NCI-H510A treated with DMSO at 0.1 percent for 48 hours (cell line): ENCODE results near the gene TNS3.
"Not testable (repeated sequence)": the region's sequence is repeated elsewhere in the genome, so short reads cannot be mapped to it uniquely, and the experiment has no call there.

Experiments used
- DNase-seq: peaks from one replicate; lab custom pipeline; 2025; lab: John Stamatoyannopoulos, UW

Gene TNS3

GRCh38 chr7:47602272-47603004 is 20.5 kb upstream of the TNS3 start:
- DNase-seq: no peak

GRCh38 chr7:47601881-47602249 is 20.0 kb upstream of the TNS3 start:
- DNase-seq: no peak

GRCh38 chr7:47601119-47601880 is 19.4 kb upstream of the TNS3 start:
- no peak for DNase-seq

GRCh38 chr7:47600199-47601118 is 18.5 kb upstream of the TNS3 start:
- DNase-seq: no peak

GRCh38 chr7:47597379-47597778 is 15.5 kb upstream of the TNS3 start:
- DNase-seq: no peak

- DNase-seq: no peak
Measured at GRCh38 chr7:47596502-47597202, 14.7 kb upstream of the TNS3 start.

DNA sequence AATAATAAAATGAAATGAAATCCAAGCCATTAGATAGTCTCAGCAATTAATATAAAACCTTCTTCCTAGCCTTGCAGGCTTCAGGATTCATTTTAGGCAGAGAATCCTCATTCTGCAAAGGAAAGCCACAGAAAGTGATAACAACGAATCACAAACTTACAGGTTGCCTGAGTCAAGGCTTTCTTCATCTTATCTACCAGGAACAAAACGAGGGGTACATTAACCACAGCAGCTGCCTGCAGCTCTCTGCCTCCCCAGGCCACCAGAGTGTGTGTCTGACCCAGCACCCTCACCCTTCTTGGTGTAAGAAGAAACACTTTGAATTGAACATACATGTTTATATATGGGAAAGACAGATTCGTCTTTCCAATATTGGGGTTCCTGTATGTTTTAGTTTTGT is 12.5 kb upstream of the TNS3 start:
- DNase-seq: no peak

DNA sequence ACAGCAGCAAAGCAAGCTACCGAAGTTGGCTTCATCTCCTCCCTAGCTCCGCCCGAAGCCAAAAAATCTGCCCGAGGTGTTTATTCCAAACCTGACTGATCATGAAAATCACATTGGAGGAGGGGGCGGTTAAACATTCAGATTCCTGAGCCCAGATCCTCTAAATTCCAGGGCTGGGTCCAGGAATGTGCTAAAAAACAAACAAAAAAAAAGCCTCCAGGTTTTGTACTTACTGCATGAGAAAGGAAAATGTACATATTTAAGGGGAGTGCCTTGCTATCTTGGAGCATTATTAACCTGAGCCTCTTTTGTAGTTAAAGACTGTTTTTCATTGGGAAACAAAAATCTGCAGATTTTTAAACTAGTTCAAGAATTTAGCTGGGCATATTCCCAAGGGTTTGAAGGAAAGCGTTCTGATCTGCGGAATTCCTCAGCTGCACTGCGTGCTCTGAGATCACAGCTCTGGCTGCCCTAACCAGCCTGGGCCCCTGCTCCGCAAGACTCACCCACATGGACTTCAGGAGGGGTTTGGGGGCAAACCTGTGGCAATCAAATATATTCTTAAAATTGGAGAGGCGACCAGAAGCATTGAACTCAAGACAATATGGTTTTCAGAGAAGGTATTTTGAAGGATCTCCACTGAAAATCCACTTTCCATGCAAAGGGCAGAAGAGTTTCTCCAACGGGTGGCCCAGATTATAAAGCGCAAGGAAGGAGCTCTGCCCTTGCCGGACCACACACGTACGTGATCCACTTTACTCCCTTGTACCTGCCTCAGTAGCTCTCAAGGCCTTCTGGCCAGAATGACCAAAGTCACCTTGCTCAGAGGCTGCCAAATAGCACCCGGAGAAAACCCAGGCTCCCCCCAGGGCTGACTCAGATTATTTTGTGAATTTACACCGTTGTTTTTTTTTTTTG is 10.0 kb upstream of the TNS3 start:
- no peak for DNase-seq

DNA sequence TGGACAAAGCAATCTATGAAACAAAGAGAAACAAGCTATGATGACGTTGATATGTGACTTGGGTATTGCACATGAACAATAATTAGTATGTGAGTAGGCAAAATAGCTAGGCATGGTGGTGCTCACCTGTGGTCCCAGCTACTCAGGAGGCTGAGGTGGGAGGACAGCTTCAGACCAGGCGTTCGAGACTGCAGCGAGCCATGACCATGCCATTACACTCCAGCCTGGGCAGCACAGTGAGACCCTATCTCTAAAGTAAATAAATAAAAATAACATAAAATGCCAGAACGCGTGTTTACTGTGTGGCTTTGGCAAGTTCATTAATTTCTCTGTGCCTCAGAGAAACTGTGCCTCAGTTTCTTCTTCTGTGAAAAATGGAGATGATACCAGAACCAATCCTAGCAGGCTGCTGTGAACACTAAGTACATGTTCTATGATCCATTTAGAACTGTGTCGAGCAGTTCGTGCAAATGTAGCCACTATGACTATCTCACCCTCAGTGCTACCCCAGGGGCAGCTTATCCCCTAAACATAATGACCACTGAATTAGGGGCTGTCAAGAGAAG is 9.3 kb upstream of the TNS3 start:
- DNase-seq: no peak

- not testable (repeated sequence) for DNase-seq
Measured at GRCh38 chr7:47590215-47590614, 8.3 kb upstream of the TNS3 start.

DNA sequence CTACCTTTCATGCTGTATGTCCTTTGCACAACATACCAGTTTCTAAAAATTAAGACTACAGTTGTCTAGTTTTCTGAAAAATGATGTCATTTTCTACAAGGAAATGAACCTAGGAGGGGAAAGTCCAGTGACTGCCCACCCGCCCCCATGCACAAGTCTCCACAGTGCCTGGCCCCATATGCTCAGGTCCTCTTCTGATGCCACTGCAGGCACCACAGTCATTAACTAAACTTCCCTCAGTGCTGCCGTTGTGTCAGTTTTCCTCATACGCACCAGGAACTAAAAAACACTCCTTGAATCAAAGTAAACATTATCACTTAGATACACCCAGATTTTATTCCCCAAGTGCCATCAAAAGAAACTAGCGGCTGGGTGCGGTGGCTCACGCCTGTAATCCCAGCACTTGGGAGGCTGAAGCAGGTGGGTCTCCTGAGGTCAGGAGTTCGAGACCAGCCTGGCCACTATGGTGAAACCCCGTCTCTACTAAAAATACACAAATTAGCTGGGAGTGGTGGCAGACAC is 6.9 kb upstream of the TNS3 start:
- DNase-seq: no peak

DNA sequence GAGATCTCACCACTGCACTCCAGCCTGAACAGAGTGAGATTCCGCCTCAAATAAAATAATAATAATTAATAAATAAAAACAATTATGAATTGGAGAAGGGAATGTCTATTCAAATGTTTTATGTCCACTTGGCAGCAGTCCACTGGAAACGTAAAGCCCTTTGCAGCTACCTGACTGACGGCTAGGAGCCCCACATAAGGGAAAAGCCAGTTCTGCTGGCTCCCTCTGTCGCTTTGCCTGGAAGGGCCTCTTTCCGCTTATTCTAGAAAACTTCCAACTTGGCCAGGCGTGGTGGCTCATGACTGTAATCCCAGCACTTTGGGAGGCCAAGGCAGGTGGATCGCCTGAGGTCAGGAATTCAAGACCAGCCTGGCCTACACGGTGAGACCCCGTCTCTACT is 6.1 kb upstream of the TNS3 start:
- DNase-seq: no peak

DNA sequence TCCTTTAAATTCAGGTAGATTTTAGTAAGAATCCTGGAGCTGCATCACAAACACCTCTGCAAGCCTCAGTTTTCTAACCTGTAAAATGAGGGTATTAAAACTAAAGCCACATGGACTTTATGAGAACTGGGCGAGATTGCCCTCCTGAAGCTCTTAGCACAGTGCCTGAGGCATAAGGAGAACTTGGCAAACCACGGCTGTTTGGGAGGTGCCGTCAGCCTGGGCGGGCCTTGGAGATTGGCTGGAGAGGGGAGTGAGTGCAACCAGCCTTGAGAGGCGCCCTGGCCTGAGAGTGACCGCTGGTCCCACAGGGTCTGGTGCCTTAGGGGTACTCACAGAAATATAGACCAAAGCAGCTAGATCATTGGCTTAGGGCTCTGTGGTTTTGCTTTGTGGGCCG is 5.4 kb upstream of the TNS3 start:
- no peak for DNase-seq

- peak; percentile 29 for DNase-seq
Measured at GRCh38 chr7:47586925-47587324, 5.0 kb upstream of the TNS3 start.

DNA sequence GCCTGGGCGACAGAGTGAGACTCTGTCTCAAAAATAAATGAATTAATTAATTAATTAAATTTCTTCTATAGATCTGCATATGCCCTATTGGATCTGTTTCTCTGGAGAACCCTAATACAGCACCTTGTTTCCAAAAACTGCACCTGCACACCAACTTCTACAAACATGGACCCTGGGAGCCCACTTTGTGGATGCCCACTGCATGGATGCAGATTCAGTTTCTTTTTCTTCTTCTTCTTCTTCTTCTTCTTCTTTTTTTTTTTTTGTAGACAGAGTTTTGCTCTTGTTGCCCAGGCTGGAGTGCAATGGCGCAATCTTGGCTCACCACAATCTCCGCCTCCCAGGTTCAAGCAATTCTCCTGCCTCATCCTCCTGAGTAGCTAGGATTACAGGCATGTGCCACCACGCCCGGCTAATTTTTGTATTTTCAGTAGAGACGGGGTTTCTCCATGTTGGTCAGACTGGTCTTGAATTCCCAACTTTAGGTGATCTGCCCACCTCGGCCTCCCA is 4.3 kb upstream of the TNS3 start:
- DNase-seq: not testable (repeated sequence)

GRCh38 chr7:47584536-47584895 is 2.6 kb upstream of the TNS3 start:
- no peak for DNase-seq

- no peak for DNase-seq
Measured at GRCh38 chr7:47583739-47584535, 2.0 kb upstream of the TNS3 start.

GRCh38 chr7:47582764-47583738 is 1.1 kb upstream of the TNS3 start:
- DNase-seq: no peak
